ENCODE measurements around the gene DPEP1.
"Not testable (repeated sequence)": the region's sequence is repeated elsewhere in the genome, so short reads cannot be mapped to it uniquely, and the experiment has no call there.

Gene DPEP1

DNA sequence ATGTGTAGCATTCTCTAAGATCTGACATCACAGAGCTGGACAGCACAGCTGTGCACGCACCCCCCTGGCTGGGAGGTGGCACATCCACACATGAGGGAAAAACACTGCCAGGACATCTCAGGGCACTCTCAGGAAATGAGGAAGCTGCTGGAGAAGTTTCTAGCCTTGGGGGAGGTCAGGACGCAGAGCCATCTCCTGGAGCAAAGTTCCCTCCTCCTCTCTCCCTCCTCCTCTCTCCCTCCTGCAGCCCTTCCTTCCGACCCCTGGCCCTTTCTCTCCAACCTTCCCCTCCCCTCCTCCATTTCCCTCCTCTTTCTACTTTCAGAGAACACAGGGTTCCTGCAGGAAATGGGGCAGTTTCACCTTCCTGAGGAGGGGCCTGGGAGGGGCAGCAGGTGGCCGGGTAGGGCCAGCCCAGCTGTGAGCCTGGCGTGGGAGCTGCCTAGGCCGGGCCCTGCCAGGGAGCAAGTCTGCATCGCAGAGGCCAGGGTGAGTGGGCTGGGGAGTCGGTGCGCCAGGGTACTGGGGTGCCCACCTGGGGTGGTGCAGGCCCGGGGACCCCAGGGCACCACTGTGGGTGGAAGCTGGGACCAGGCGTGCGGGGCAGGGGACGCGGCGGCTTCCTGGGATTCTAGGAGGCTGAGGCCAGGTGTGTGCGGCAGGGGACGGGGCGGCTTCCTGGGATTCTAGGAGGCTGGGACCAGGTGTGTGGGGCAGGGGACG is at the start of gene DPEP1:
TSS of gene DPEP1 (plus strand) at position 412 of the 723 bp plus-strand sequence. CDS start 16,769 bp downstream, outside the sequence.
- DNase-seq, result no peak

DNA sequence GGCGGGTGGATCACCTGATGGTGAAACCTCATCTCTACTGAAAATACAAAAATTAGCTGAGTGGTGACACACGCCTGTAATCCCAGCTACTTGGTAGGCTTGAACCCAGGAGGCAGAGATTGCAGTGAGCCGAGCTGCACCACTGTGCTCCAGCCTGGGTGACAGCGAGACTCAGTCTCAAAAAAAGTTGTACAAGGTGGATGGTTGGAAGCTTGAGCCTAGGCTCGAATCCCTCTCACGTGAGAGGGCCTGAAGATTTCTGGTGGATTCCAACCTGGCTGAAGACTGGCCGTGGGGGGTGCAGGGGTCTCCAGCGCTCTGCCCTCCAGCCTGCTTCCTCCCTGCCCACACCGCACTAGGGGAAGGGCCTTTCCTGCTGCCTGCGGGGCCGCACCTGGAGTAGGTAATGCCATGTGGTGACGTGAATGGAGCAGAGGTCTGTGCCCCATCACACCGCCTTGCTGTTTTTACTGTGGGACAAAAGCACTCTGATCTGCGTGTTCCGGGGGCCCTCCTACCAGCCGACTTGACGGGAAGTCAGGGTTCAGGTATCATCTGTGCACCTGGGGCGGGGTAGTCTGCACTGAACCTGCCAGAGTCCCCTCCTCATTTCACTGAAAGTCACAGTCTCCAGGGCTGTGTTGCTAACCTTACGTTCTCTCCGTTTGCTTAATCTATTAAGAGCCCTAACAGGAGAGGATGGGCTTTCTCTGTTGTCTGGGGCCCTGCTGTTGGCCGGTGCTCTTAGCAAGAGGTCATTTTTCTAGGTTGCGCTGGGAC is 48.8 kb upstream of the DPEP1 start:
- DNase-seq, result no peak

GRCh38 chr16:89565256-89565505 is 48.3 kb upstream of the DPEP1 start:
- DNase-seq, result no peak

GRCh38 chr16:89565506-89566372 is 47.7 kb upstream of the DPEP1 start:
- no peak for DNase-seq

DNA sequence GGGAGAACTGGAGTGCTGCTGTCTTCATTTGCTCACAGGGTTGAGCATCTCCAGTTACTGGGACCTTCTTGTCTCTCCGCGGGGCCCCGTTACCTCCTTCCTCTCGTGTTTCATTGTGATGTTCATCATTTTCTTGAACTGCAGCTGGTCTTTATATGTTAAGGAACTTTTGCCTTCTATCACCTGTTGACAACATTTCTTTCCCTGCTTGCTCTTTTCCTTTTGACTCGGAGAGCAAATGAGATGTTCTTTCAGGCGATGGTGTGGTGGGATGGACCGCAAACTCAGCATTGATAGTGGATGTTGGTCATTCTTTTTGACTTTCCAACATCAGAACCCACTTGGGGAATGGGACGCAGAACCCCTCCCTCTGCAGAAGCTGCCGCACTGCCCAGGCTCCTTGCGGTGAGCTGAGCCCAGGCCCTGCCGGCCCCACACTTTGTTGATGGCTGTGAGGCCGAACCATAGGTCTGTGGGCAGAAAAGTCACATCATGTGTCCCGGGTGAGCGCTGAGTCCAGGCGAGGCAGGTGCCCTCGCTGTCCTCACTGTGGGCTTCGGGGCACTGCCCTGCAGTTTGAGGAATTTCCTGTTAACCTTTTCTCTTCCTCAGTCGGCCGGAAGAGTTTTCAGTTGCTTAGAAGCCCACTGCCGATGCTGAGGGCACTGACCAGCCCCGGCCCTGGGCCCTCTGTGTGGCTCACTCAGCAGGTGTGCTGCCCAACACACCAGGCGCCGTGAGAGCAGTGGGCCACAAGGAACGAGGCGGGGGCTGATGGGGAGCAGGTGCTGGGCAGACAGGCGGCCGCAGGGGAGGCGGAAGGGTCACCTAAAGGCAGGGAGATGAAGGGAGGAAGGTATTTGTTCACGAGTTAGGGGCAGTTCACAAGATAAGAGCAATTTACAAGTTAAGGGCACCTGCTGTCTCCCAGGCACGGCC is 45.5 kb upstream of the DPEP1 start:
- no peak for DNase-seq

GRCh38 chr16:89569506-89570341 is 43.7 kb upstream of the DPEP1 start:
- no peak for DNase-seq

- no peak for DNase-seq
Measured at GRCh38 chr16:89570342-89570923, 43.0 kb upstream of the DPEP1 start.

GRCh38 chr16:89570983-89571598 is 42.4 kb upstream of the DPEP1 start:
- not testable (repeated sequence) for DNase-seq

GRCh38 chr16:89571636-89572035 is 41.8 kb upstream of the DPEP1 start:
- no peak for DNase-seq

GRCh38 chr16:89572073-89572484 is 41.4 kb upstream of the DPEP1 start:
- DNase-seq, result no peak

- DNase-seq, result no peak
Measured at GRCh38 chr16:89572485-89573205, 40.8 kb upstream of the DPEP1 start.

DNA sequence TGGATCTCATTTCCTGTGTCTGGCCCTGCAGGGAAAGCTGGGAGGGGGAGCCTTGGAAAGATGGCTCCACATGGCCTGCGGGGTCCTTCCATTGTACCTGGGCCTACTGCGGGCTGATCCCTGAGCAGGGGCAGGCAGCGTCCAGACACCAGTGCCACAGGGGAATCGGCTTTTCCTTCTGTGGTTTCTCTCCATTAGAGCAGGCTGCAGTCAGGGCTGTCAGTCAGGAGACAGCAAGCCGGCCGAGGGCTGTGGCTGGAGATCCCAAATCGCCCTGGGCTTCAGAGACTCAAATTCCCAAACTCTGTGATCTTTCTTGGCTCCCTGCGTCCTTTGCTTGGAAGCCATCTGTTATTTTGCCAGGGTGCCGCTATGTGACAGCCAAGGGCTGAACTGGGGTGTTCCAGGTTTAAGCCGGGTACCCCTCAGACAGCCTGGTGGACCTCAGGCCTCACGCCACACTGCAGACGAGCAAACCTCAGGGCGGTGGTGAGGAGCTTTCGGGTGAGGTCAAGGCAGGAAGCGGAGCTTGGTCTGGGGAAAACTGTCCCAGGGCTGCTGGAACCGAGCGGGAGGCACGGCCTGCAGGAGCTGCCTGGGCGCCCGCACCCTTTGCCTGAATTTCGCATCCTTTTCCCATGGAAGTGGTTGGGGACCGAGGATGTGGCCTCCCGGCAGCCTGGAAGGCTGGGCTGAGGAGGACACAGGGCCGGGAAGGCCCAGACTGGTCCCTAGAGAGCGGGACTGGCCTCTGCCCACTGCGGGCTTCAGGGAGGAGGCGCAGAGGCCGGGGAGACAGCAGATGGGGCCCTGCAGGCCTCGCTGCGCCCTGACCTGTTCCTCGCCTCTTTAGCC is 39.4 kb upstream of the DPEP1 start:
- DNase-seq, result no peak

GRCh38 chr16:89574681-89575246 is 38.7 kb upstream of the DPEP1 start:
- DNase-seq, result no peak

GRCh38 chr16:89575247-89576152 is 37.9 kb upstream of the DPEP1 start, which contains the start of gene CPNE7:
TSS of gene CPNE7 (plus strand) at chr16:89575758. CDS start at chr16:89575898, 140 bp downstream.
- DNase-seq, result no peak

GRCh38 chr16:89576153-89577054 is 37.0 kb upstream of the DPEP1 start:
- DNase-seq, result no peak

Measured in NCI-H2029 (cell line).